Measurements from ENCODE around the gene REXO4. TPM values are rescaled to one million over a fixed set of nuclear protein-coding genes. Genes with fewer than 3 reads are reported as not detected.

REXO4 gene
- polyA plus RNA-seq, 1 donor from 2014 or later: 16.1 TPM

DNA sequence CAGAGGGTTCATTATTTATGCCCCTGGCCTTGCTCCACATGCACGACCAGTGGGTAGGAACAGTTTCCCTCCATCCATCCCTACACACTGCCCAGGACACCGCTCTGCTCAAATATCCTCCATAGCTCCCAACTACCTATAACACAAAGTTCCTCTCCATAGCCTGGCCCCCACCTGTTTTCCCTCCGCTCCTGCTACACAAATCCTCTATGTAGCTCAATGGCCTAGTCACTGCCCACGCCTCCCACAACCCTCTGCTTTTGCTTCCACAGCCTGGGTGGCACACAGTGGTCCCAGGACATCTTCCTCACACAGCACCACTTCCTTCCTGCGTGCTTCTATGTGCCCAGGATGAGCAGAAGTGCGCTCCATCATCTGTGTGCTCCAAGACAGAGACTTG is 20.4 kb downstream of the REXO4 start:
- Histone ChIP-seq H3K9me3 (ENCODE audit: low read length) (no peaks in the 10 kb centered on the region), H4K20me1 (ENCODE audit: insufficient read depth) (no peaks in the 10 kb centered on the region), H3K4me2 (ENCODE audit: low read length) (no peak overlapping the region), H3K27ac (ENCODE audit: low read length) (no peak overlapping the region), H3K27me3 (ENCODE audit: insufficient read depth, low read depth, low read length) (no peaks in the 10 kb centered on the region), H3K36me3 (ENCODE audit: insufficient read depth, low read length) (no peaks in the 10 kb centered on the region), H3K9me2 (ENCODE audit: insufficient read depth, low read length) (no peaks in the 10 kb centered on the region), H3F3A (ENCODE audit: insufficient read depth, low read length, poor library complexity, severe bottlenecking) (no peaks in the 10 kb centered on the region), H3K4me3 (ENCODE audit: low read length) (no peak overlapping the region), H2AFZ (ENCODE audit: low read depth, low read length) (no peak overlapping the region), H3K9ac (ENCODE audit: low read length) (no peak overlapping the region), H3K79me2 (replicated peaks; ENCODE audit: insufficient read depth, low read length) (no peaks in the 10 kb centered on the region)
- TF ChIP-seq, protein P1, sequence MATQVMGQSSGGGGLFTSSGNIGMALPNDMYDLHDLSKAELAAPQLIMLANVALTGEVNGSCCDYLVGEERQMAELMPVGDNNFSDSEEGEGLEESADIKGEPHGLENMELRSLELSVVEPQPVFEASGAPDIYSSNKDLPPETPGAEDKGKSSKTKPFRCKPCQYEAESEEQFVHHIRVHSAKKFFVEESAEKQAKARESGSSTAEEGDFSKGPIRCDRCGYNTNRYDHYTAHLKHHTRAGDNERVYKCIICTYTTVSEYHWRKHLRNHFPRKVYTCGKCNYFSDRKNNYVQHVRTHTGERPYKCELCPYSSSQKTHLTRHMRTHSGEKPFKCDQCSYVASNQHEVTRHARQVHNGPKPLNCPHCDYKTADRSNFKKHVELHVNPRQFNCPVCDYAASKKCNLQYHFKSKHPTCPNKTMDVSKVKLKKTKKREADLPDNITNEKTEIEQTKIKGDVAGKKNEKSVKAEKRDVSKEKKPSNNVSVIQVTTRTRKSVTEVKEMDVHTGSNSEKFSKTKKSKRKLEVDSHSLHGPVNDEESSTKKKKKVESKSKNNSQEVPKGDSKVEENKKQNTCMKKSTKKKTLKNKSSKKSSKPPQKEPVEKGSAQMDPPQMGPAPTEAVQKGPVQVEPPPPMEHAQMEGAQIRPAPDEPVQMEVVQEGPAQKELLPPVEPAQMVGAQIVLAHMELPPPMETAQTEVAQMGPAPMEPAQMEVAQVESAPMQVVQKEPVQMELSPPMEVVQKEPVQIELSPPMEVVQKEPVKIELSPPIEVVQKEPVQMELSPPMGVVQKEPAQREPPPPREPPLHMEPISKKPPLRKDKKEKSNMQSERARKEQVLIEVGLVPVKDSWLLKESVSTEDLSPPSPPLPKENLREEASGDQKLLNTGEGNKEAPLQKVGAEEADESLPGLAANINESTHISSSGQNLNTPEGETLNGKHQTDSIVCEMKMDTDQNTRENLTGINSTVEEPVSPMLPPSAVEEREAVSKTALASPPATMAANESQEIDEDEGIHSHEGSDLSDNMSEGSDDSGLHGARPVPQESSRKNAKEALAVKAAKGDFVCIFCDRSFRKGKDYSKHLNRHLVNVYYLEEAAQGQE (IDR thresholded peaks at IDR 0.05; ENCODE audit: borderline replicate concordance): no peak
- no peak for TF ChIP-seq RAD21 (conservative IDR thresholded peaks at IDR 0.05)
- no peak for TF ChIP-seq EZH2 (IDR thresholded peaks at IDR 0.05; ENCODE audit: borderline replicate concordance, insufficient read depth, low read length, poor library complexity, severe bottlenecking)
- TF ChIP-seq, protein P2, sequence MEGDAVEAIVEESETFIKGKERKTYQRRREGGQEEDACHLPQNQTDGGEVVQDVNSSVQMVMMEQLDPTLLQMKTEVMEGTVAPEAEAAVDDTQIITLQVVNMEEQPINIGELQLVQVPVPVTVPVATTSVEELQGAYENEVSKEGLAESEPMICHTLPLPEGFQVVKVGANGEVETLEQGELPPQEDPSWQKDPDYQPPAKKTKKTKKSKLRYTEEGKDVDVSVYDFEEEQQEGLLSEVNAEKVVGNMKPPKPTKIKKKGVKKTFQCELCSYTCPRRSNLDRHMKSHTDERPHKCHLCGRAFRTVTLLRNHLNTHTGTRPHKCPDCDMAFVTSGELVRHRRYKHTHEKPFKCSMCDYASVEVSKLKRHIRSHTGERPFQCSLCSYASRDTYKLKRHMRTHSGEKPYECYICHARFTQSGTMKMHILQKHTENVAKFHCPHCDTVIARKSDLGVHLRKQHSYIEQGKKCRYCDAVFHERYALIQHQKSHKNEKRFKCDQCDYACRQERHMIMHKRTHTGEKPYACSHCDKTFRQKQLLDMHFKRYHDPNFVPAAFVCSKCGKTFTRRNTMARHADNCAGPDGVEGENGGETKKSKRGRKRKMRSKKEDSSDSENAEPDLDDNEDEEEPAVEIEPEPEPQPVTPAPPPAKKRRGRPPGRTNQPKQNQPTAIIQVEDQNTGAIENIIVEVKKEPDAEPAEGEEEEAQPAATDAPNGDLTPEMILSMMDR (IDR thresholded peaks at IDR 0.05; ENCODE audit: poor library complexity, severe bottlenecking): no peak
- no peak for TF ChIP-seq POLR2AphosphoS5 (IDR thresholded peaks at IDR 0.05)
- TF ChIP-seq TAF1 (IDR thresholded peaks at IDR 0.05; ENCODE audit: low read depth): no peak
- no peak for TF ChIP-seq MXI1 (conservative IDR thresholded peaks at IDR 0.05; ENCODE audit: poor library complexity, severe bottlenecking)
- TF ChIP-seq SMC3 (conservative IDR thresholded peaks at IDR 0.05; ENCODE audit: poor library complexity): no peak
- no peak for TF ChIP-seq EP300 (conservative IDR thresholded peaks at IDR 0.05; ENCODE audit: poor library complexity, severe bottlenecking)

DNA sequence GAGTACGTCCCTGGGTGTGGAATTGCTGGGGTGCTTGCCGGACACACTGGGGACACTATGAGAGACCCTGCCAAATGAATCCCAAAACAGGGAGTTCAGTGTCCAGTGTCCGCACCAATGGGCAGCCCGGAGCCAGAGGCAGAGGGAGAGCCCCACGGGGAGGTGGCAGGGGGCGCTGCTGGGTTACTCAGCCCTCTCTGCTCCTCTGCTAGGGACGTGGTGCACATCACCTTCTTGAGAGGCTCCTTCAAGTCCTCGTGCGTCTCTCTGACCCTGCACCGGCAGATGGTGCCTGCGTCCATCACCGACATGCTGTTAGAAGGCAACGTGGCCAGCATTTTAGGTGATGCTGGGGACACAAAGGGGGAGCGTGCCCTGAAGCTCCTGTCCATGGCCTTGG is 20.9 kb downstream of the REXO4 start:
- Histone ChIP-seq H3K4me3 (ENCODE audit: low read length) (no peak overlapping the region), H3K9me2 (ENCODE audit: insufficient read depth, low read length) (no peaks in the 10 kb centered on the region), H3F3A (ENCODE audit: insufficient read depth, low read length, poor library complexity, severe bottlenecking) (no peaks in the 10 kb centered on the region), H3K4me2 (ENCODE audit: low read length) (no peak overlapping the region), H3K9me3 (ENCODE audit: low read length) (no peaks in the 10 kb centered on the region), H3K27ac (ENCODE audit: low read length) (no peak overlapping the region), H3K36me3 (ENCODE audit: insufficient read depth, low read length) (no peaks in the 10 kb centered on the region), H3K27me3 (ENCODE audit: insufficient read depth, low read depth, low read length) (no peaks in the 10 kb centered on the region), H3K9ac (ENCODE audit: low read length) (no peak overlapping the region), H2AFZ (ENCODE audit: low read depth, low read length) (no peak overlapping the region), H3K79me2 (replicated peaks; ENCODE audit: insufficient read depth, low read length) (no peaks in the 10 kb centered on the region), H4K20me1 (ENCODE audit: insufficient read depth) (no peaks in the 10 kb centered on the region)
- TF ChIP-seq RAD21 (conservative IDR thresholded peaks at IDR 0.05): no peak
- TF ChIP-seq EZH2 (IDR thresholded peaks at IDR 0.05; ENCODE audit: borderline replicate concordance, insufficient read depth, low read length, poor library complexity, severe bottlenecking): no peak
- TF ChIP-seq EP300 (conservative IDR thresholded peaks at IDR 0.05; ENCODE audit: poor library complexity, severe bottlenecking): no peak
- no peak for TF ChIP-seq MXI1 (conservative IDR thresholded peaks at IDR 0.05; ENCODE audit: poor library complexity, severe bottlenecking)
- no peak for TF ChIP-seq TAF1 (IDR thresholded peaks at IDR 0.05; ENCODE audit: low read depth)
- TF ChIP-seq POLR2AphosphoS5 (IDR thresholded peaks at IDR 0.05): no peak
- TF ChIP-seq, protein P2 (IDR thresholded peaks at IDR 0.05; ENCODE audit: poor library complexity, severe bottlenecking): no peak
- TF ChIP-seq SMC3 (conservative IDR thresholded peaks at IDR 0.05; ENCODE audit: poor library complexity): no peak
- TF ChIP-seq, protein P1 (IDR thresholded peaks at IDR 0.05; ENCODE audit: borderline replicate concordance): no peak

Measured in neural cell (in vitro differentiated cells).